ENCODE data around the gene DOK7.
A peak's percentile ranks its signal among the peaks of the same experiment; 100 is the strongest.

Gene DOK7

GRCh38 chr4:3484057-3484973 is 21.2 kb downstream of the DOK7 start:
- TF ChIP-seq TAF1 (IDR thresholded peaks at IDR 0.05; ENCODE audit: low read depth, low read length) (no peak), PAX5 (IDR thresholded peaks at IDR 0.05; ENCODE audit: insufficient read depth, low read length, severe bottlenecking) (no peak), SPI1 (IDR thresholded peaks at IDR 0.05; ENCODE audit: low read depth, low read length) (no peak), POLR2A (IDR thresholded peaks at IDR 0.05; ENCODE audit: low read depth, low read length) (no peak), POU2F2 (IDR thresholded peaks at IDR 0.05; ENCODE audit: low read depth, low read length) (no peak), POLR2AphosphoS5 (IDR thresholded peaks at IDR 0.05; ENCODE audit: low read depth, low read length) (no peak)
- peak; percentile 9 for FAIRE-seq
- DNase-seq (ENCODE audit: insufficient read length, low spot score): no peak

DNA sequence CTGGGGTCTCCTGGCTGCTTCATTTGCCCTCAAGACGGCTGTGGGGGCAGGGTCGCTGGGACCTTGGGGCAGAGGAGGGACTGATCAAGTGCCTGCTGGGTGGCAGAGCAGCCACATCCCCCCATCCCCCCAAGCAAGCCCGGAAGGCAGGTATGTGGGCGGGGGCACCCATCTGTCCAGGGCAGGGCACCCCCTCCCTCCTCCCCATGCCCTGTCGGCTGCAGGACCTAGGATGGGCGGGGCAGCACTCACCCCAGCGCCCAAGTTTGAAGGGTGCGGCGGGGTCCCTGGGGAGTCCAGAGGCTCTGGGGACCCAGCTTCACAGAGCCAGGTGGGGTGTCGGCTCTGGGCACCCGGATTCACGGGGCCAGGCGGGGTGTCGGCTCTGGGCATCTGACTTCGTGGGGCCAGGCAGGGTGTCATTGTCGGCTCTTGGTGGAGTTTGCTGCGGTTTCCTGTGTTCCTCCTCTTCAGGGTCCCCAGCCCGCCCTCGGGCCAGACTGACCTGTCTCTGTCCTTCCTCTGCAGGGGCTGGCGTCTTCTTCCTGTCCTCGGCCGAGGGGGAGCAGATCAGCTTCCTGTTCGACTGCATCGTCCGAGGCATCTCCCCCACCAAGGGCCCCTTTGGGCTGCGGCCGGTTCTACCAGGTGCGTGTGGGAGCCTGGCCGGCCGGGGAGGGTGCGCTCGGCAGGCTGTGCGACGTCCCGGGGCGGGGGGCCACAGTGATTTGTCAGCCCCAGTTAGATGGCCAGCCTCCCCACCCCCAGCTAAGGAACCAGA is 22.1 kb downstream of the DOK7 start:
- no peak for DNase-seq (ENCODE audit: insufficient read length, low spot score)
- peak; percentile 13 for FAIRE-seq
- TF ChIP-seq POU2F2 (IDR thresholded peaks at IDR 0.05; ENCODE audit: low read depth, low read length): no peak
- TF ChIP-seq SPI1 (IDR thresholded peaks at IDR 0.05; ENCODE audit: low read depth, low read length): no peak

DNA sequence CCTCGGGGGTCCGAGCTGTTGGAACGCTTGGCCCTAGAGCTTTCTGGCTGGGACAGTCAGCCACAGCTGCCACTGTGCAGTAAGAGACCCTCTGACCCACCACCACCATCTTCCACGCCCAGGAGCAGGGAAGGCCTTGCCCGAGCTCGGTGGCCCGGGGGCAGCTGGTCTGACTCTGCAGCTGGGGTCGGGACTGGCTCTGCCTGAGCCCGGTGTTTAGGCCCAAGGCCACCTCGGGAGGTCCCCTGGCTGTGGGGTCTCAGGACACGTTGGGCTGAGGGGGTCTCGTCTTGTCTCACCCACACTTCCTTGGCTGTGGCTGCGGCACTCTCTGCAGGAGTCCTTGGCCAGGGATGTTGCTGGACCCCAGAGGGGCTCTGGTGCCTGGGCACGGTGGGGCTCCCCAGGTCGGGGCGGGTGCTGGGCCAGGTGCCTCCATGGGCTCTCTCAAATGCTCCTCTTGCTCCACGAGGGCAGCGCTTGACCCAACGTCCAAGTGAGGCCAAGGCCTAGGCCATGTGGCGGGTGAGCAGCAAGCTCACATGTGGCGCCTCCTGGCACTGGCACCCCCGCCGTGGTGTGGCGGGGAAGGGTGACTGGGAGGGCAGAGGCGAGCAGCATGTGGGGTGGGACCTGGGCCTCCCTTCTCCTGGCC is 22.9 kb downstream of the DOK7 start:
- TF ChIP-seq TAF1 (IDR thresholded peaks at IDR 0.05; ENCODE audit: low read depth, low read length) (no peak), POLR2AphosphoS5 (IDR thresholded peaks at IDR 0.05; ENCODE audit: low read depth, low read length) (no peak), SPI1 (IDR thresholded peaks at IDR 0.05; ENCODE audit: low read depth, low read length) (no peak), POLR2A (IDR thresholded peaks at IDR 0.05; ENCODE audit: low read depth, low read length) (no peak), PAX5 (IDR thresholded peaks at IDR 0.05; ENCODE audit: insufficient read depth, low read length, severe bottlenecking) (no peak)
- DNase-seq (ENCODE audit: insufficient read length, low spot score) (no peak), FAIRE-seq (no peak)

GRCh38 chr4:3486541-3487540 is 23.7 kb downstream of the DOK7 start:
- TF ChIP-seq POLR2A (IDR thresholded peaks at IDR 0.05; ENCODE audit: low read depth, low read length) (no peak), TAF1 (IDR thresholded peaks at IDR 0.05; ENCODE audit: low read depth, low read length) (no peak), POLR2AphosphoS5 (IDR thresholded peaks at IDR 0.05; ENCODE audit: low read depth, low read length) (no peak), SPI1 (IDR thresholded peaks at IDR 0.05; ENCODE audit: low read depth, low read length) (no peak), POU2F2 (IDR thresholded peaks at IDR 0.05; ENCODE audit: low read depth, low read length) (no peak), PAX5 (IDR thresholded peaks at IDR 0.05; ENCODE audit: insufficient read depth, low read length, severe bottlenecking) (no peak)
- FAIRE-seq: peak; percentile 28
- DNase-seq (ENCODE audit: insufficient read length, low spot score): no peak

GRCh38 chr4:3487861-3488260 is 24.8 kb downstream of the DOK7 start:
- FAIRE-seq: no peak
- TF ChIP-seq POLR2AphosphoS5 (IDR thresholded peaks at IDR 0.05; ENCODE audit: low read depth, low read length): no peak
- TF ChIP-seq POU2F2 (IDR thresholded peaks at IDR 0.05; ENCODE audit: low read depth, low read length): no peak
- no peak for TF ChIP-seq TAF1 (IDR thresholded peaks at IDR 0.05; ENCODE audit: low read depth, low read length)
- TF ChIP-seq PAX5 (IDR thresholded peaks at IDR 0.05; ENCODE audit: insufficient read depth, low read length, severe bottlenecking): no peak
- no peak for TF ChIP-seq POLR2A (IDR thresholded peaks at IDR 0.05; ENCODE audit: low read depth, low read length)
- TF ChIP-seq SPI1 (IDR thresholded peaks at IDR 0.05; ENCODE audit: low read depth, low read length): no peak
- DNase-seq (ENCODE audit: insufficient read length, low spot score): no peak

DNA sequence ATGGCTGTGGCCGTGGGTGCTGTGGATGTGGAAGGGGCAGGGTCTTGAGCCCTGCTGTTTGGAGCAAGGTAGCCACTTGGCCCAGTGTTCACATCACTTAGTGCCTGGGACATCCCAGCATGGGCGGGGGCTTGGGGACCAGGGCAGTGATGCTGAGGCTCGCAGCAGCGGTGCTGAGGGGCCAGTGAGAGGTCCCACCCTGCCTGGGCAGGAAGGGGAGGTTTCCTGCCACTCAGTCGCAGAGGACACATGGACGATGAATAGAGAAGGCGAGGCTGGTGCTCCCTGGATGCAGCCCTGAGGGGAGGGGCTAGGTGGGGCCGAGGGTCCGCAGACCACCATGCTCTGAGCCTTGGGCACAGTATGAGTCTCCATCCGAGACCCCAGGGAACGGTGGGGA is 25.7 kb downstream of the DOK7 start:
- DNase-seq (ENCODE audit: insufficient read length, low spot score) (no peak), FAIRE-seq (no peak)
- TF ChIP-seq POLR2A (IDR thresholded peaks at IDR 0.05; ENCODE audit: low read depth, low read length): no peak
- TF ChIP-seq POU2F2 (IDR thresholded peaks at IDR 0.05; ENCODE audit: low read depth, low read length): no peak
- no peak for TF ChIP-seq POLR2AphosphoS5 (IDR thresholded peaks at IDR 0.05; ENCODE audit: low read depth, low read length)
- no peak for TF ChIP-seq TAF1 (IDR thresholded peaks at IDR 0.05; ENCODE audit: low read depth, low read length)
- TF ChIP-seq SPI1 (IDR thresholded peaks at IDR 0.05; ENCODE audit: low read depth, low read length): no peak
- TF ChIP-seq PAX5 (IDR thresholded peaks at IDR 0.05; ENCODE audit: insufficient read depth, low read length, severe bottlenecking): no peak

DNA sequence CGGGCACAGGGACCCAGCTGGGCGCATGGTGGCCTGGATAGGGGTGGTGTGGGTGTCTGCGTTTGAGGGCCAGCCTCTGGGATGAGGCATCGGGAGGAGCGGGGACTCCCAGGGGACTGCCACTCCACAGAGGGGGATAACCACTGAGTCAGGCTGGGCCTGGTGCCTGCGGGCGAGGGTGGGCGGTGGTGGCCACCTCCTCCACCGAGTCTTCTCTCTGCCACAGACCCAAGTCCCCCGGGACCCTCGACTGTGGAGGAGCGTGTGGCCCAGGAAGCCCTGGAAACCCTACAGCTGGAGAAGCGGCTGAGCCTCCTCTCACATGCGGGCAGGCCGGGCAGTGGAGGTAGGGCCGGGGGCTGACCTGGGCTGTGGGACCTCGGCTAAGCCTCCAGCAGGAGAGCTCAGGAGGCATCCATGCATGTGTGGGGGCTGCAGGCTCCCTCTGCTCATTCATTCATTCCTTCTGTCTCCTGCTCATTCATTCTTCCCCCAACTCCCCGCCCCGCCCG is 26.4 kb downstream of the DOK7 start:
- TF ChIP-seq PAX5 (IDR thresholded peaks at IDR 0.05; ENCODE audit: insufficient read depth, low read length, severe bottlenecking) (no peak), POU2F2 (IDR thresholded peaks at IDR 0.05; ENCODE audit: low read depth, low read length) (no peak)
- no peak for DNase-seq (ENCODE audit: insufficient read length, low spot score)
- FAIRE-seq: no peak

- DNase-seq (ENCODE audit: insufficient read length, low spot score) (no peak), FAIRE-seq (no peak)
- TF ChIP-seq POLR2A (IDR thresholded peaks at IDR 0.05; ENCODE audit: low read depth, low read length) (no peak), SPI1 (IDR thresholded peaks at IDR 0.05; ENCODE audit: low read depth, low read length) (no peak), TAF1 (IDR thresholded peaks at IDR 0.05; ENCODE audit: low read depth, low read length) (no peak), PAX5 (IDR thresholded peaks at IDR 0.05; ENCODE audit: insufficient read depth, low read length, severe bottlenecking) (no peak), POLR2AphosphoS5 (IDR thresholded peaks at IDR 0.05; ENCODE audit: low read depth, low read length) (no peak), POU2F2 (IDR thresholded peaks at IDR 0.05; ENCODE audit: low read depth, low read length) (no peak)
These were observed 28.7 kb downstream of the DOK7 start for GRCh38 chr4:3491681-3492405.
